K562 (cell line): ENCODE results near the gene ERICH2. TPM values are rescaled to one million over a fixed set of nuclear protein-coding genes. Genes with fewer than 3 reads are reported as not detected.

ENCODE experiments used
- ARNT ChIP-seq, 2 experiments: fragments of 450-650 bp; IDR thresholded peaks; 2 replicates each; pipeline ENCODE4 v1.6.1; 2016; ENCODE audit warnings: mild to moderate bottlenecking in 1 of 2
- CEBPG ChIP-seq, 3 experiments: fragments of 200-800 bp in 1 of 3; sonication (Bioruptor generic) in 1 of 3; sonication (generic) in 1 of 3; formaldehyde crosslinking in 1 of 3; IDR thresholded peaks in 2 of 3; conservative IDR thresholded peaks in 1 of 3; 2 replicates each; pipeline versions ENCODE4 v1.6.1 to v1.8.0; 2016 to 2022; ENCODE audit warnings: missing compliant biosample characterization in 2 of 3, missing genetic modification characterization in 2 of 3, mild to moderate bottlenecking in 1 of 3, missing genetic modification reagents in 1 of 3
- CSDE1 ChIP-seq, 2 experiments: fragments of 450-650 bp; IDR thresholded peaks; 2 replicates each; pipeline ENCODE4 v1.6.1; 2016; ENCODE audit warnings: mild to moderate bottlenecking in 1 of 2
- FOXM1 ChIP-seq, 2 experiments: fragments of 450-650 bp in 1 of 2; sonication (generic) in 1 of 2; formaldehyde crosslinking in 1 of 2; IDR thresholded peaks; 2 replicates each; pipeline versions ENCODE4 v1.6.1 to v1.9.0; 2017 to 2022; ENCODE audit warnings: low read depth in 2 of 2, mild to moderate bottlenecking in 2 of 2, missing genetic modification reagents in 1 of 2, moderate library complexity in 1 of 2
- KDM2B ChIP-seq: fragments of 250-450 bp; sonication (Bioruptor Pico); IDR thresholded peaks from 2 replicates; pipeline ENCODE4 v1.8.0; 2021; ENCODE audit warnings: mild to moderate bottlenecking, moderate library complexity
- MAFG ChIP-seq: fragments of 450-650 bp; conservative IDR thresholded peaks from 2 replicates; pipeline ENCODE4 v1.6.1; 2016; ENCODE audit warnings: missing genetic modification characterization, missing compliant biosample characterization
- MAFK ChIP-seq: IDR thresholded peaks from 2 replicates; pipeline ENCODE4 v1.6.1; 2011; ENCODE audit warnings: low read length, improper control_type of control experiment
- NFYB ChIP-seq: IDR thresholded peaks from 2 replicates; pipeline ENCODE4 v1.6.1; 2011; ENCODE audit warnings: mild to moderate bottlenecking, moderate library complexity; ENCODE audit not compliant: insufficient read length; ENCODE audit errors: extremely low read depth
- NR2F6 ChIP-seq: fragments of 450-650 bp; formaldehyde crosslinking; IDR thresholded peaks from 2 replicates; pipeline ENCODE4 v1.4.0; 2020; ENCODE audit warnings: mild to moderate bottlenecking
- PHF21A ChIP-seq: fragments of 450-650 bp; IDR thresholded peaks from 2 replicates; pipeline ENCODE4 v1.6.1; 2017; ENCODE audit warnings: low read depth, borderline replicate concordance
- RBBP5 ChIP-seq: fragments of 200-600 bp; sonication (generic); IDR thresholded peaks from 2 replicates; pipeline ENCODE4 v1.6.1; 2012; ENCODE audit warnings: borderline replicate concordance, mild to moderate bottlenecking, low read length, control low read depth, inconsistent platforms; ENCODE audit not compliant: insufficient read depth, poor library complexity, severe bottlenecking
- SIN3B ChIP-seq: fragments of 450-650 bp; IDR thresholded peaks from 2 replicates; pipeline ENCODE4 v1.6.1; 2017; ENCODE audit warnings: low read depth, mild to moderate bottlenecking, moderate library complexity
- TCF3 ChIP-seq: sonication (generic); formaldehyde crosslinking; IDR thresholded peaks from 2 replicates; pipeline ENCODE4 v1.4.0; 2020; ENCODE audit warnings: mild to moderate bottlenecking, missing genetic modification reagents
- ZC3H11A ChIP-seq: IDR thresholded peaks from 2 replicates; pipeline ENCODE4 v1.6.1; 2012; ENCODE audit warnings: low read depth, low read length, improper control_type of control experiment
- ZC3H4 ChIP-seq: sonication (generic); formaldehyde crosslinking; IDR thresholded peaks from 2 replicates; pipeline ENCODE4 v1.9.0; 2021; ENCODE audit warnings: missing genetic modification reagents, borderline replicate concordance
- ZNF212 ChIP-seq: fragments of 450-650 bp; formaldehyde crosslinking; IDR thresholded peaks from 2 replicates; pipeline ENCODE4 v1.4.0; 2020; ENCODE audit warnings: mild to moderate bottlenecking
- ZNF217 ChIP-seq: sonication (generic); formaldehyde crosslinking; IDR thresholded peaks from 2 replicates; pipeline ENCODE4 v1.8.0; 2022; ENCODE audit warnings: mild to moderate bottlenecking, missing genetic modification reagents
- polyA plus RNA-seq, 8 experiments: library from polyadenylated mRNA; depleted of rRNA in 4 of 8; stranded (reverse) in 5 of 8; unstranded in 3 of 8; fragments of >200 nt; fragmentation: Nextera tagmentation in 2 of 8; fragmentation: Illumina TruSeq in 1 of 8; extraction: Ambion mirVana in 2 of 8; extraction: Trizol in 1 of 8; gene quantifications; 2 replicates each; pipeline versions ENCODE4 v1.2.1 to v1.2.3, GENCODE V29; 2011 to 2014; ENCODE audit warnings: inconsistent platforms in 1 of 8, missing spikeins in 1 of 8
- total RNA-seq, 7 experiments: library from RNA; depleted of rRNA in 6 of 7; stranded (reverse); fragments of >200 nt in 6 of 7; fragmentation: Illumina TruSeq in 2 of 7; extraction: Trizol in 2 of 7; gene quantifications; 2 replicates each; pipeline versions ENCODE4 v1.2.1 to v1.2.3, GENCODE V29; 2011 to 2021; ENCODE audit warnings: low replicate concordance in 1 of 7
- TF ChIP-seq, protein P1 (sequence below): conservative IDR thresholded peaks from 2 replicates; pipeline ENCODE4 v1.6.1; 2011; ENCODE audit warnings: low read depth, mild to moderate bottlenecking, low read length; ENCODE audit not compliant: control insufficient read depth
- TF ChIP-seq, protein P2 (sequence below): fragments of 250-450 bp; sonication (Bioruptor Pico); IDR thresholded peaks from 2 replicates; pipeline ENCODE4 v1.5.0; 2021
- TF ChIP-seq, protein P3 (sequence below), 2 experiments: fragments of 450-650 bp; IDR thresholded peaks; 2 replicates each; pipeline ENCODE4 v1.6.1; 2018; ENCODE audit warnings: mild to moderate bottlenecking in 2 of 2, low read depth in 1 of 2; ENCODE audit not compliant: partially characterized antibody in 2 of 2

Gene ERICH2
- total and polyA plus RNA-seq, 9 of the 15 experiments (the other 6 are each of a cell fraction or from before 2014, with no cell fraction given) = 0.85 to 2.4 (median 1.6) TPM

DNA sequence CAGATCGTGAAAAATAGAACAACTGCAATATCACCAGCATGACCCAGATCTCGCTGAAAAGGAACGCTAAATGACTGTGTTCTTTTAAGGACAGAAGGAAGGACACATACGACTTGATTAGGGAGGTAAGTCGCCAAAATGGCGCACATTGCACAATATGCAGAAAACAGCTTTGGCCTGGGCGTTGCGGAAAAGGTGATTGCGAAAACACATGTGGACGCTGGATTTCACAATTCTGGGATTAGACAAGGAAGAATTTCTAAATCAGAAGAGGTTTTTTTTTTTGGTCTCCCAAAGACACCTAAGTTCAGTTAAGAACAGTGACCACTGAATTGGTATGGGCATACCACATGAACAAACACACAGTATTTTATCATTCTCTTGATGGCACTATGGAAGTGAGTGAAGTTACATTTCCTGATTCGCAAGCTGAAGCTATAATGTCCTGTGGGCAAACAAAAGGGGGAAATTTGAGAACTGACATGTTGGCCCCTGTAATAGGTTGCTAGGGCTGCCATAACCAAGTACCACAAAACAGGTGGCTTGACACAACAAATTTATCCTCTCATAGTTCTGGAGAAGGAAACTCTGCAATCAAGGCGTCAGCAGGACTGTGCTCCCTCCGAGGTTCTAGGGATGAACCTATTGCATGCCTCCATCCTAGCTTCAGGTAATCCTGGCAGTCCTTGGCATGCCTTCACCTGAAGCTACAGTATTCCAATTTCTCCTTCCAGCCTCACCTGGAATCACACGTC is 25.8 kb upstream of the ERICH2 start (continued):
- TF ChIP-seq SIN3B = no peak
- TF ChIP-seq KDM2B (CRISPR knock-in tag) = no peak
- no peak for TF ChIP-seq ZC3H11A
- TF ChIP-seq, protein P1, sequence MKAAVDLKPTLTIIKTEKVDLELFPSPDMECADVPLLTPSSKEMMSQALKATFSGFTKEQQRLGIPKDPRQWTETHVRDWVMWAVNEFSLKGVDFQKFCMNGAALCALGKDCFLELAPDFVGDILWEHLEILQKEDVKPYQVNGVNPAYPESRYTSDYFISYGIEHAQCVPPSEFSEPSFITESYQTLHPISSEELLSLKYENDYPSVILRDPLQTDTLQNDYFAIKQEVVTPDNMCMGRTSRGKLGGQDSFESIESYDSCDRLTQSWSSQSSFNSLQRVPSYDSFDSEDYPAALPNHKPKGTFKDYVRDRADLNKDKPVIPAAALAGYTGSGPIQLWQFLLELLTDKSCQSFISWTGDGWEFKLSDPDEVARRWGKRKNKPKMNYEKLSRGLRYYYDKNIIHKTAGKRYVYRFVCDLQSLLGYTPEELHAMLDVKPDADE = no peak
- no peak for TF ChIP-seq TCF3 (CRISPR knock-in tag)
- 0 out of 4 replicates have a peak, but pooled peaks of 1 of the 2 experiments have one; percentile 18 for TF ChIP-seq CSDE1 (IDR thresholded peaks at IDR 0.05)
- no peak for TF ChIP-seq MAFK
- TF ChIP-seq NFYB = no peak
- TF ChIP-seq CEBPG (CRISPR knock-in tag; IDR thresholded peaks at IDR 0.05) = peak; percentile 97
- TF ChIP-seq CEBPG (tag; conservative IDR thresholded peaks at IDR 0.05 in 1 of 2, IDR thresholded peaks at IDR 0.05 in 1 of 2) = peak; percentile 99 to 100
- no peak; a peak in 1 of 4 replicates for TF ChIP-seq ARNT (IDR thresholded peaks at IDR 0.05)
- no peak for TF ChIP-seq RBBP5
- peak; percentile 46; the same call in 1 of the 2 replicates for TF ChIP-seq MAFG (tag)
- TF ChIP-seq PHF21A = no peak
- TF ChIP-seq ZNF217 = no peak
- no peak for TF ChIP-seq NR2F6 (CRISPR knock-in tag)
- TF ChIP-seq ZC3H4 (CRISPR knock-in tag) = no peak
- TF ChIP-seq FOXM1 (IDR thresholded peaks at IDR 0.05; ENCODE audit: low read depth) = no peak
- no peak for TF ChIP-seq FOXM1 (CRISPR knock-in tag; IDR thresholded peaks at IDR 0.05; ENCODE audit: low read depth)
- TF ChIP-seq, protein P2, sequence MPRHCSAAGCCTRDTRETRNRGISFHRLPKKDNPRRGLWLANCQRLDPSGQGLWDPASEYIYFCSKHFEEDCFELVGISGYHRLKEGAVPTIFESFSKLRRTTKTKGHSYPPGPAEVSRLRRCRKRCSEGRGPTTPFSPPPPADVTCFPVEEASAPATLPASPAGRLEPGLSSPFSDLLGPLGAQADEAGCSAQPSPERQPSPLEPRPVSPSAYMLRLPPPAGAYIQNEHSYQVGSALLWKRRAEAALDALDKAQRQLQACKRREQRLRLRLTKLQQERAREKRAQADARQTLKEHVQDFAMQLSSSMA (CRISPR knock-in tag) = no peak
- TF ChIP-seq, protein P3, sequence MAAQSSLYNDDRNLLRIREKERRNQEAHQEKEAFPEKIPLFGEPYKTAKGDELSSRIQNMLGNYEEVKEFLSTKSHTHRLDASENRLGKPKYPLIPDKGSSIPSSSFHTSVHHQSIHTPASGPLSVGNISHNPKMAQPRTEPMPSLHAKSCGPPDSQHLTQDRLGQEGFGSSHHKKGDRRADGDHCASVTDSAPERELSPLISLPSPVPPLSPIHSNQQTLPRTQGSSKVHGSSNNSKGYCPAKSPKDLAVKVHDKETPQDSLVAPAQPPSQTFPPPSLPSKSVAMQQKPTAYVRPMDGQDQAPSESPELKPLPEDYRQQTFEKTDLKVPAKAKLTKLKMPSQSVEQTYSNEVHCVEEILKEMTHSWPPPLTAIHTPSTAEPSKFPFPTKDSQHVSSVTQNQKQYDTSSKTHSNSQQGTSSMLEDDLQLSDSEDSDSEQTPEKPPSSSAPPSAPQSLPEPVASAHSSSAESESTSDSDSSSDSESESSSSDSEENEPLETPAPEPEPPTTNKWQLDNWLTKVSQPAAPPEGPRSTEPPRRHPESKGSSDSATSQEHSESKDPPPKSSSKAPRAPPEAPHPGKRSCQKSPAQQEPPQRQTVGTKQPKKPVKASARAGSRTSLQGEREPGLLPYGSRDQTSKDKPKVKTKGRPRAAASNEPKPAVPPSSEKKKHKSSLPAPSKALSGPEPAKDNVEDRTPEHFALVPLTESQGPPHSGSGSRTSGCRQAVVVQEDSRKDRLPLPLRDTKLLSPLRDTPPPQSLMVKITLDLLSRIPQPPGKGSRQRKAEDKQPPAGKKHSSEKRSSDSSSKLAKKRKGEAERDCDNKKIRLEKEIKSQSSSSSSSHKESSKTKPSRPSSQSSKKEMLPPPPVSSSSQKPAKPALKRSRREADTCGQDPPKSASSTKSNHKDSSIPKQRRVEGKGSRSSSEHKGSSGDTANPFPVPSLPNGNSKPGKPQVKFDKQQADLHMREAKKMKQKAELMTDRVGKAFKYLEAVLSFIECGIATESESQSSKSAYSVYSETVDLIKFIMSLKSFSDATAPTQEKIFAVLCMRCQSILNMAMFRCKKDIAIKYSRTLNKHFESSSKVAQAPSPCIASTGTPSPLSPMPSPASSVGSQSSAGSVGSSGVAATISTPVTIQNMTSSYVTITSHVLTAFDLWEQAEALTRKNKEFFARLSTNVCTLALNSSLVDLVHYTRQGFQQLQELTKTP (IDR thresholded peaks at IDR 0.05; ENCODE audit: low read depth in 1 of 2, partially characterized antibody in 2 of 2) = peak; percentile 13 to 70
- no peak for TF ChIP-seq ZNF212
